Measurements from ENCODE around the gene KLHL22.

DNA sequence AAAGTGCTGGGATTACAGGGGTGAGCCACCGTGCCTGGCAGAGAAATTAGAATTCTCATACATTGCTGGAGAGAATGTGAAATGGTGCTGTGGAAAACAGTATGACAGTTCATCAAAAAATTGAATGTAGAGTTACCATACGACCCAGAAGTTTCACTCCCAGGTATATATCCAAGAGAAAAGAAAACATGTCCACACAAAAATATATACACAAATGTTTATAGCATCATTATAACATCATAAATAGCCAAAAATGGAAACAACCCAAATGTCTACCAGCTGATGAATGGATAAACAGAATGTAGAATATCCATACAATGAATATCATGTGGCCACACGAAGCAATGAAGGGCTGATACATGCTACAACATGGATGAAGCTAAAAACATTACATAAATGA lies 46.5 kb upstream of the KLHL22 start:
- TF ChIP-seq POLR2A (IDR thresholded peaks at IDR 0.05; ENCODE audit: low read depth, low read length) (no peak), TAF1 (IDR thresholded peaks at IDR 0.05; ENCODE audit: borderline replicate concordance, low read depth, low read length) (no peak), POLR2AphosphoS5 (IDR thresholded peaks at IDR 0.05; ENCODE audit: low read depth, low read length) (no peak)

Data from GM12892 (cell line).